ENCODE data around the gene SRGN.
"Not testable (repeated sequence)": the region's sequence is repeated elsewhere in the genome, so short reads cannot be mapped to it uniquely, and the experiment has no call there.

The SRGN gene, protein sequence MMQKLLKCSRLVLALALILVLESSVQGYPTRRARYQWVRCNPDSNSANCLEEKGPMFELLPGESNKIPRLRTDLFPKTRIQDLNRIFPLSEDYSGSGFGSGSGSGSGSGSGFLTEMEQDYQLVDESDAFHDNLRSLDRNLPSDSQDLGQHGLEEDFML

DNA sequence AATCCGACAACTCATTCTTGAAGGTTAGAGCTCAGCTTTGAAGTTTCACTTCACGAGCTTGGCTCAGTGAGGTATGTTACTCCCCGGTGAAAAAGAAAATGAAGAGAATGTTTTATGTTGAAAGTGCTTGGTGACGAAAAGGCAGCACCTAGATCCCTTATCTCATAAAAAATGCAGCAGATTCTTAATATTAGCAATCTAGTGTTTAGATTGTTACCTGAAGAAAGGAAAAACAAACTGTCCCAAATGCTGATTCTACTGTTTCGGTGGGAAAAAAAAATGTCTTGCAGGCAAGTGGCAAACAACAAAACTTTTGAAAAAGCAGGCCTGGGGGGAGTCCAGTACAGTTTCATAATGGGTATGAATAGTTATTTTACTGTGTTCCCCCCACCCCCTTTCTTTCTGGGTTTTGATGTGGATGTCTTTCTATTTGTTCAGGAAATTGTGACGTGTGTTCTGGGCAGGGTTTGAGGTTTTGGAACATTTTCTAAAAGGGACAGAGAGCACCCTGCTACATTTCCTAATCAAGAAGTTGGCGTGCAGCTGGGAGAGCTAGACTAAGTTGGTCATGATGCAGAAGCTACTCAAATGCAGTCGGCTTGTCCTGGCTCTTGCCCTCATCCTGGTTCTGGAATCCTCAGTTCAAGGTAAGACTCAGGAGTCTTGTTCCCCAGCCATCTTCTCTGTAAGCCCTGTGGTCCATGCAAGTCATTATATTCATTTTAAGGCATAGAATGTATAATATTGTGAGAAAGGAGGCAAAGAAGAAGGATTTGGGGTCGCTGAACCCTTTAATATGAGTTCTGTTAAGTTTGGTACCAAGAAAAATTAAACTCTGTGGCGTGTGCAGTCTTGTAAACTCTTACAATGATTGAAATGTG is at the start of gene SRGN:
TSS of gene SRGN (plus strand) at position 514 of the 881 bp plus-strand sequence. CDS start at position 569, 55 bp downstream.
- H3K4me3 ChIP-seq (ENCODE audit: low read depth in 1 of 2, low read length in 1 of 2) = peak within 1 kb of the TSS; percentile 85 to 94
- peaks cover 27% of the 10 kb centered on the region for H3K36me3 ChIP-seq
- TF ChIP-seq, protein P1, sequence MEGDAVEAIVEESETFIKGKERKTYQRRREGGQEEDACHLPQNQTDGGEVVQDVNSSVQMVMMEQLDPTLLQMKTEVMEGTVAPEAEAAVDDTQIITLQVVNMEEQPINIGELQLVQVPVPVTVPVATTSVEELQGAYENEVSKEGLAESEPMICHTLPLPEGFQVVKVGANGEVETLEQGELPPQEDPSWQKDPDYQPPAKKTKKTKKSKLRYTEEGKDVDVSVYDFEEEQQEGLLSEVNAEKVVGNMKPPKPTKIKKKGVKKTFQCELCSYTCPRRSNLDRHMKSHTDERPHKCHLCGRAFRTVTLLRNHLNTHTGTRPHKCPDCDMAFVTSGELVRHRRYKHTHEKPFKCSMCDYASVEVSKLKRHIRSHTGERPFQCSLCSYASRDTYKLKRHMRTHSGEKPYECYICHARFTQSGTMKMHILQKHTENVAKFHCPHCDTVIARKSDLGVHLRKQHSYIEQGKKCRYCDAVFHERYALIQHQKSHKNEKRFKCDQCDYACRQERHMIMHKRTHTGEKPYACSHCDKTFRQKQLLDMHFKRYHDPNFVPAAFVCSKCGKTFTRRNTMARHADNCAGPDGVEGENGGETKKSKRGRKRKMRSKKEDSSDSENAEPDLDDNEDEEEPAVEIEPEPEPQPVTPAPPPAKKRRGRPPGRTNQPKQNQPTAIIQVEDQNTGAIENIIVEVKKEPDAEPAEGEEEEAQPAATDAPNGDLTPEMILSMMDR (IDR thresholded peaks at IDR 0.05) = no peak
- no peaks in the 10 kb centered on the region for H3K27me3 ChIP-seq
- H3K9me3 ChIP-seq = no peaks in the 10 kb centered on the region
- peaks cover 45 to 60% of the 10 kb centered on the region in 2 experiments for H3K4me1 ChIP-seq (ENCODE audit: control insufficient read depth in 1 of 2, insufficient read depth in 1 of 2, low read depth in 1 of 2, low read length in 1 of 2)
- H3K27ac ChIP-seq = peak within 1 kb of the TSS; percentile 99

DNA sequence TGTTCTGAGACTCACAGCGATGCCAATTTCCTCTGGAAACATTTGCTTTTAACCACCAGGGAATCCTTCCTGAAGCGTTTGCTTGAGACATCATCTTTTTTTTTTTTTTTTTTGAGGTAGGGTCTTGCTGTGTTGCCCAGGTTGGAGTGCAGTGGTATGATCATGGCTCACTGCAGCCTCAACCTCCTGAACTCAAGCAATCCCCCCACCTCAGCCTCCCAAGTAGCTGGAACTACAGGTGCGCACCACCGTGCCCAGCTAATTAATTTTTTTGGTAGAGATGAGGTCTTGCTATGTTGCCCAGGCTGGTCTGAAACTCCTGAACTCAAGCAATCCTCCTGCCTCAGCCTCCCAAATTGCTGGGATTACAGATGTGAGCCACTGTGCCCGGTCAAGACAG is 47.0 kb upstream of the SRGN start:
- H3K4me3 ChIP-seq (ENCODE audit: low read depth in 1 of 2, low read length in 1 of 2); H3K9me3 ChIP-seq; H3K27me3 ChIP-seq; H3K36me3 ChIP-seq: not testable (repeated sequence)
- H3K4me1 ChIP-seq (ENCODE audit: control insufficient read depth in 1 of 2, insufficient read depth in 1 of 2, low read depth in 1 of 2, low read length in 1 of 2) = peaks cover 39 to 40% of the 10 kb centered on the region in 2 experiments
- H3K27ac ChIP-seq = peak overlapping the region; percentile 31

DNA sequence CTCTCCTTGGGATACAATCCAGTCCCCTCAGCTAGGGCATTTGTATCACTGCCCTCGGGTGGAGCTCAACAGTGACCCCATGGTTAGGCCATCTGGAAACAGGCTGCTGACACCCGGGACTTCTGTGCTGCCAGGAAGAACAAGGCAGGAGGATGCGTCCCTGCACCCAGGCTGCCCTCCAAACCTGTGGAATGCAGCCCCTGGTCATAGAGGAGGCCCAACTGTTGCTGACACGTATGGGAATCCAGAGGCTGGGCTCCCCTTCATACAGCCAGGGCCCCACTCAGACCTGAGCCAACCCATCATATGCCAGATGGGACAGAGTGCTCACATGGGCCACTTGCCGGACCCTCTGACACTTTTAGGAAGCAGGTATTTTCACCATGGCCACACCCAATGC is 45.5 kb upstream of the SRGN start:
- Histone ChIP-seq H3K9me3 (no peaks in the 10 kb centered on the region), H3K27me3 (no peaks in the 10 kb centered on the region), H3K4me1 (ENCODE audit: control insufficient read depth in 1 of 2, insufficient read depth in 1 of 2, low read depth in 1 of 2, low read length in 1 of 2) (peaks cover 54 to 56% of the 10 kb centered on the region in 2 experiments), H3K4me3 (ENCODE audit: low read depth in 1 of 2, low read length in 1 of 2) (no peak overlapping the region), H3K27ac (peak overlapping the region; percentile 100), H3K36me3 (no peaks in the 10 kb centered on the region)
- TF ChIP-seq, protein P1 (IDR thresholded peaks at IDR 0.05) = no peak

DNA sequence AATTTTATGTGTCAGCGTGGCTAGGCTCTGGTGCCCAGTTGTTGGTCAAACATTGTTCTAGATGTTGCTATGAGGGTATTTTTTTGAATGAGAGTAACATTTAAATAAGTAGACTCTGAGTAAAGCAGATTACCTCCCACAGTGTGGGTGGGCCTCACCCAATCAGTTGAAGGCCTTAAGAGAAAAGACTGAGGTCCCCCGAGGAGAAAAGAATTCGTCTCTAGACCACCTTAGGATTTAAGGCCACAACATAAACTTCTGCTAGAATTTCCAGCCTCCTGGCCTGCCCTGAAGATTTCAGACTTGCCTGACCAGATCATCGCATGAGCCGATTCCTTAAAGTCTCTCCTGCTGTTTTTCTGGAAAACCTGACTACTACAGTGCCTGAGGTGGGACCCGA is 45.1 kb upstream of the SRGN start:
- Histone ChIP-seq H3K4me3 (ENCODE audit: low read depth in 1 of 2, low read length in 1 of 2) (no peak overlapping the region), H3K36me3 (no peaks in the 10 kb centered on the region), H3K27ac (peak overlapping the region; percentile 100), H3K4me1 (ENCODE audit: control insufficient read depth in 1 of 2, insufficient read depth in 1 of 2, low read depth in 1 of 2, low read length in 1 of 2) (peaks cover 58 to 60% of the 10 kb centered on the region in 2 experiments), H3K27me3 (no peaks in the 10 kb centered on the region), H3K9me3 (no peaks in the 10 kb centered on the region)
- TF ChIP-seq, protein P1 (IDR thresholded peaks at IDR 0.05) = no peak

DNA sequence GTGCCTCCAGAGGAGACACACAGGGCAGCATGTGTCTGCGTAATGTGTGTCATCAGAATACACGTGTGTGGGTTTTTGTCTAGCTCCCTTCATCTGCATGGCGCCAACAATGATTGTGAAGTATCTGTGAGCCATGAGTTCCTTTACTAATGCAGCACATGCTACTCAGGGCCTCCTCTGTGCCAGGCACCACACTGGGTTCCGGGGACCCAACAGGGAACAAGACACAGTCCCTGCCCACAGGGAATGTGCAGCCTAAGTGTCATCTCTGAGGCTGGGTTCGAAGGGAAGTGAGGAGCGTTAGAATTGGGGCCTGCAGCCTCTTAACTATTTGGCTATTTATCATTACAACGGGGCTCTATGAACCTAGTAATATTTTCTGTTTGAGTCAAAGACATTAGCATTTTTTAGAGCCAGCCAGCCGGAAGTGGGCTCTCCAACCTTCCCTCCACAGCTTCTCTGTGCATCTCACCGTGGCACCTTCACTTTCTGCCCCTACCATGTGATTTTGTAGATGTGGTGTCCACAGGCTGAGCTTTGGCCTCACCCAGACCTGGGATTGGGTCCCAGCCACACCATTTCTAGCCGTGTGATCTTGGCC is 43.9 kb upstream of the SRGN start:
- Histone ChIP-seq H3K4me1 (ENCODE audit: control insufficient read depth in 1 of 2, insufficient read depth in 1 of 2, low read depth in 1 of 2, low read length in 1 of 2) (peaks cover 69 to 70% of the 10 kb centered on the region in 2 experiments), H3K9me3 (no peaks in the 10 kb centered on the region), H3K27me3 (no peaks in the 10 kb centered on the region), H3K36me3 (no peaks in the 10 kb centered on the region), H3K27ac (peak overlapping the region; percentile 100), H3K4me3 (ENCODE audit: low read depth in 1 of 2, low read length in 1 of 2) (peak overlapping the region; percentile 61 to 63)
- TF ChIP-seq, protein P1 (IDR thresholded peaks at IDR 0.05) = no peak
